GM18505 (cell line): Measurements from ENCODE around the gene FCER1G.
A peak's percentile ranks its signal among the peaks of the same experiment; 100 is the strongest.

Source experiments
- ATAC-seq: cut with Tn5 transposase; IDR thresholded peaks from one replicate; pipeline ENCODE4 v1.9.1; 2021; ENCODE audit not compliant: unreplicated experiment
- POLR2A ChIP-seq: IDR thresholded peaks from 4 replicates; pipeline ENCODE4 v1.6.1; 2011; ENCODE audit warnings: borderline replicate concordance; ENCODE audit not compliant: insufficient read depth, insufficient read length; ENCODE audit errors: extremely low read depth

The FCER1G gene

GRCh38 chr1:161177112-161177935 is 37.8 kb upstream of the FCER1G start, which contains the start of gene B4GALT3:
Gene B4GALT3, minus strand, starts transcription at chr1:161177507. Its CDS starts 1,447 bp downstream, at chr1:161176060.
- ATAC-seq = peak; percentile 83
- peak; percentile 89 for TF ChIP-seq POLR2A

GRCh38 chr1:161177936-161178244 is 37.2 kb upstream of the FCER1G start:
- no peak for ATAC-seq
- TF ChIP-seq POLR2A = no peak

GRCh38 chr1:161179698-161180097 is 35.4 kb upstream of the FCER1G start:
- no peak for TF ChIP-seq POLR2A
- ATAC-seq = no peak

- no peak for ATAC-seq
These were observed 34.5 kb upstream of the FCER1G start for GRCh38 chr1:161180639-161181038.

GRCh38 chr1:161182214-161182613 is 32.9 kb upstream of the FCER1G start:
- no peak for ATAC-seq
- peak; percentile 17 for TF ChIP-seq POLR2A

More at GRCh38 chr1:161180639-161181038, 34.5 kb upstream of the FCER1G start:
- TF ChIP-seq POLR2A = no peak

- no peak for TF ChIP-seq POLR2A
- peak; percentile 59 for ATAC-seq
These were observed 29.8 kb upstream of the FCER1G start for GRCh38 chr1:161185282-161185682.

- no peak for TF ChIP-seq POLR2A
- ATAC-seq = peak; percentile 16
These were observed 29.3 kb upstream of the FCER1G start for GRCh38 chr1:161185732-161186311.

GRCh38 chr1:161187311-161187710 is 27.8 kb upstream of the FCER1G start:
- ATAC-seq = no peak
- no peak for TF ChIP-seq POLR2A

GRCh38 chr1:161188381-161188780 is 26.7 kb upstream of the FCER1G start:
- ATAC-seq = no peak
- no peak for TF ChIP-seq POLR2A

GRCh38 chr1:161189036-161189435 is 26.1 kb upstream of the FCER1G start:
- no peak for TF ChIP-seq POLR2A
- ATAC-seq = no peak

GRCh38 chr1:161190962-161191521 is 24.1 kb upstream of the FCER1G start:
- no peak for TF ChIP-seq POLR2A
- no peak for ATAC-seq

- ATAC-seq = no peak
- TF ChIP-seq POLR2A = no peak
These were observed 23.1 kb upstream of the FCER1G start for GRCh38 chr1:161191971-161192370.

- no peak for TF ChIP-seq POLR2A
- no peak for ATAC-seq
These were observed 22.3 kb upstream of the FCER1G start for GRCh38 chr1:161192476-161193465.
